D721Med (cell line): Measurements from ENCODE around the gene MITF.

Experiments
- DNase-seq: peaks from one replicate; pipeline ENCODE4 v3.0.0; 2011; ENCODE audit warnings: low spot score; ENCODE audit not compliant: insufficient read length
- FAIRE-seq: peaks from 2 replicates; lab custom pipeline; 2011; peaks lifted over from hg19 to GRCh38; lab: Jason Lieb, UNC
- CTCF ChIP-seq: IDR thresholded peaks from 2 replicates; pipeline ENCODE4 v1.5.1; 2012; ENCODE audit warnings: mild to moderate bottlenecking, control low read depth; ENCODE audit not compliant: insufficient read depth; ENCODE audit errors: missing control alignments

MITF gene

GRCh38 chr3:69772152-69772867 lies 33.0 kb downstream of the MITF start:
- no peak for FAIRE-seq
- no peak for DNase-seq
- TF ChIP-seq CTCF, result no peak

GRCh38 chr3:69774029-69774428 lies 34.8 kb downstream of the MITF start:
- FAIRE-seq, result no peak
- no peak for DNase-seq
- TF ChIP-seq CTCF, result no peak

GRCh38 chr3:69775751-69776150 lies 36.5 kb downstream of the MITF start:
- no peak for TF ChIP-seq CTCF
- no peak for FAIRE-seq

GRCh38 chr3:69776289-69776688 lies 37.0 kb downstream of the MITF start:
- FAIRE-seq, result no peak
- DNase-seq, result no peak
- no peak for TF ChIP-seq CTCF

More at GRCh38 chr3:69775751-69776150, 36.5 kb downstream of the MITF start:
- DNase-seq, result no peak

GRCh38 chr3:69776920-69777581 lies 37.8 kb downstream of the MITF start:
- no peak for TF ChIP-seq CTCF
- no peak for DNase-seq
- FAIRE-seq, result no peak

GRCh38 chr3:69777582-69777967 lies 38.3 kb downstream of the MITF start:
- DNase-seq, result no peak
- FAIRE-seq, result no peak
- no peak for TF ChIP-seq CTCF

- DNase-seq (no peak), FAIRE-seq (no peak)
- no peak for TF ChIP-seq CTCF
Measured at GRCh38 chr3:69781593-69781992, 42.3 kb downstream of the MITF start.
